HL-60/S4 treated with retinoic acid at 250 ng/mL for 4 days and 3 days (cell line): ENCODE measurements around the gene XRCC3.
"Not testable (repeated sequence)": the region's sequence is repeated elsewhere in the genome, so short reads cannot be mapped to it uniquely, and the experiment has no call there.

Source experiments
- in situ Hi-C: fragments of 300-500 bp; cut with MboI; formaldehyde crosslinking; loops from 2 replicates; pipeline ENCODE4 v1.7.0; 2022; ENCODE audit warnings: low sequenced_read_pairs

XRCC3 gene

DNA sequence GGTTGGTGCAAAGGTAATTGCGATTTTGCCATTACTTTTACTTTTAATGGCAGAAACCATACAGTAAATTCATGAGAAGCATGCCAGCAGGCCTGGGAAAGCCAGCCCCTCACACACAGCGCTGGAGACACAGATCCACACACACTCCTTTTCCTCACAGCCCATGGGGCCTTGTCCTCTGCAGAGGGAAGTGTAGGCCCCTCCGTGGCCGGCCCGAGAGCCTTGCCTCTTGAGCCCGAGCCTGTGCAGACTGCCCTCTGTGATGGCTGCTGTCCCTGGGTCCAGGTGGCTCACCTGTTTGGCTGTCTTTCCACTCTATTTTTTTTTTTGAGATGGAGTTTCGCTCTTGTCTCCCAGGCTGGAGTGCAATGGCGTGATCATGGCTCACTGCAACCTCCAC, 39.3 kb downstream of the XRCC3 start:
- in situ Hi-C loops: no loop called here

DNA sequence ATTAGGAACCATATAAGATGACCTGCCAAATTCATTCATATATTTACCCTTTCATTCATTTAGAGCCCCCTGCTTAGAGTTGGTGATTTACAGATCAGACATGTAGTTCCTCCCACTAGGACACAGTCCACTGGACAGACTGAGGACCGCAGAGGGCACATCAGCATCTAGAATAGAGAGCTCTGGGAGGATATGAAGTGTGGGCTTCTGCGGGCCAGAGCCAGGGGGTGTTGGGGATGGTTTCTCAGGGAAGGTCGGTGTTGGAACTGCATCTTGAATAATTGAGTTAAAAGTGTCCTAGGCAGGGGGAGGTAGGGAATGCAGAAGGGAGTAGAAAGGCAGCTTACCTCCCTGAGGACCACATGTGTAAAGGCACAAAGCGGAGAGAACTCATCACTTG, 43.3 kb downstream of the XRCC3 start:
- in situ Hi-C loops: no loop called here

DNA sequence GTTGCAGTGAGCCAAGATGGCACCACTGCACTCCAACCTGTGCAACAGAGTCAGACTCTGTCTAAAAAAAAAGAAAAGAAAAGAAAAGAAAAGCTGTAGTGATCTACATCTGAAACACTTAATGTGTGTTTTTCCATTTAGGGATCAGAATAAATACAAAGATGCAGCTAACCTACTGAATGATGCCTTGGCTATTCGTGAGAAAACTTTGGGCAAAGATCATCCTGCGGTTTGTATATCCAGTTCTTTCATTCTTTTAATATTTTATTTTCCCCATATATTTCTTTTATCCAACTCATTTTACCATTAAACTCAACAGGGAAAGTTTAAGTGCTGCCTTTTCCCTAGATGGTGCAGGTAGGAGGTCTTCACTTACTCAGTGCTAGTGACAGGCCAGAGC, 45.9 kb downstream of the XRCC3 start:
- in situ Hi-C loops: no loop called here

DNA sequence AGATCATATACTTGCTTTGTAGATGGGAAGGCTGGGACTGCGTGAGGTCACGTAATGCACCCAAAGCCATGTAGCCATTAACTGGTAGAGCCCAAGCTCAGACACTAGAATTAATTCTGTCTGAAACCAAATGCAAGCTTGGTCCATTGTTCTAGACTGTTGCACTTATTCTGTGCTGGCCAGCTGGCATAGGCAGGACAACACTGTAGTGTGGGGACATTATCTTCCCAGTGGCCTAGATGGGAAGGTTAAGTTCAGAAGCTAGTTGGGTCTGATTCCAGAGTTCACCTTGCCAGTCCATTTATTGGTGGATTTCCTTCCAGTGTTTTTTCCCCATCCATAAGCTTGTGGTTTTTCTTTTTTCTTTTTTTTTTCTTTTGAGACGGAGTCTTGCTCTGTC, 47.1 kb downstream of the XRCC3 start:
- in situ Hi-C loops: no loop called here

DNA sequence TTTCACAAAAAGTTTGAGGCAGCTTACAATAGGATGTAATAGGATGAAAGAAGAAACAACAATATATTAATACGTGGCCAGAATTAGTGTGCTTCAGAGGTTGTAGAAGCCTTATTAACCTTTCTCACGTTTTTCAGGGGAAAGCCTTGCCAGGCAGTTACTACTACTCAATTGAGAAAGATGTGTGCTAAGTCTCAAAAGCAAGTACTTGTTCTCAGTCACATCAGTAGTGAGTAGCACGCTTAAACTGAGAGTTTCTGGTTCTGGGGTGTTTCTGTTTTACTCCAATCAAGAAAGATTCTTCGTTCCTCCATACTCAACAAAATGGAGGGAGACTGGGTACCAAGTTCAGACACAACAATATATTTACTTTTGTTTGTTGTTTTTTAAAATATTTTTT, 47.6 kb downstream of the XRCC3 start:
- in situ Hi-C loops: no loop called here

DNA sequence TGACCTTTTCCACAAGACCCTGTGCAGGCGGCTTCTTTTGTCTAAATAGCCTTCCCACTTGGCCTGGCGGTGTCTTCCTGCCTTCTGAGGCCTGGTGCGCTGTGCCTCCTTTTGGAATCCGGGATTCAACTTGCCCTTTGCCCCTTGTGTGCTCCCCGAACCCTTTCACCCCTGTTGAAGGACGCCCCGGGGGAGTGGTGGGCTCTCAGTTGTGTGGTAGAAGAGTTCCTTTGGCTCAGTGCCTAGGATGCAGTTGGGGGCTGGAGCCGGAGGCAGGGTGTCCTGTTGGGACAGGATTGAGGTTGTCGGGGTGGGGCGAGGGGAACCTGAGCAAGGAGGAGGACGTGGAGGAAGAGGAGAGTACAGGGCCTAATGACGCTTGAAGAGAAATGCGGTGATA, 51.7 kb downstream of the XRCC3 start:
- in situ Hi-C loops: no loop called here

DNA sequence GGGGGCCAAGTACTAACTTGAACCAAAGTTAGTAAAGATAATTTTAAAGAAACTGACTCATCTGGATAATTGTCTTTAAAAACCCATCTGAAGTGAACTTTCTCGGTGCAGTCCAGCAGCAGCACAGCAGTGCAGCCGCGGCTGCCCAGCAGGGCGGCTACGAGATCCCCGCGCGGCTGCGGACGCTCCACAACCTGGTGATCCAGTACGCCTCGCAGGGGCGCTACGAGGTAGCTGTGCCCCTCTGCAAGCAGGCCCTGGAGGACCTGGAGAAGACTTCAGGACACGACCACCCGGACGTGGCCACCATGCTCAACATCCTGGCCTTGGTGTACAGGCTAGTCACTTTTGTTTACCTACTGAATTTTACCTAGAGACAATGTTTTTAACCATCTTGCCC, 52.7 kb downstream of the XRCC3 start:
- in situ Hi-C loops: no loop called here

DNA sequence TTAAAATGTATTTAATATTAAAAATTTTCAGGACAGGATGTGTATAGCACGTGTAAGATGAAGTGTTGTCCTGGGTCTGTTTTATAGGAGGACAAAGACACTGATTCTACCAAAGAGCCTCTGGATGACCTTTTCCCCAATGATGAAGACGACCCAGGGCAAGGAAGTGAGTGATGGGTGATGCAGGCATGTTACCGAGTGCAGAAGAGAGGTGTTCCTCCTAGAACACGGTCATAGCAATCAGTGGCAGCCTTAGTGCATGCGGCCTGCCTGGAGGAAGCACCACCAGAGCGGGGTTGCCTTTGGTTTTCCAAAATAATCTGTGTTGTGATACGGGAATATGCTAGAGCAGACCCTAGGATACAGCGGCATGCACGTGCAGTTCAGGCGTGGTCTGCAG, 53.2 kb downstream of the XRCC3 start:
- in situ Hi-C loops: no loop called here

DNA sequence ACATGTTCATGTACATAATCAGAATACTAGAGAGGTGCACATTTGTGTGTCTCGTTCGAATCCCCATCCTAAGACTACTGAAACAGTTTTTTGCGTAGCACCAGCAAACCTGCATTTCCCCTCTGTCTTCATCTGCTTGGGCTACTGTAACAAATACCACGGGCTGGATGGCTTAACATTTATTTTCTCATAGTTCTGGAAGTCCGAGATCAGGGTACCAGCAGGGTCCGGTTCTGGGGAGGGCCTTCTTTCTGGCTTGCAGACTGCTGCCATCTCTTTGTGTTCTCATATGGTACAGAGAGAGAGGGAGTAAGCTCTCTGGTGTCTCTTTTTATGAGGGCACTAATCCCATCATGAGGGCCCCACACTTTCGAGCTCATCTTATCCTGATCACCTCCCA, 55.6 kb downstream of the XRCC3 start:
- in situ Hi-C loops: no loop called here

DNA sequence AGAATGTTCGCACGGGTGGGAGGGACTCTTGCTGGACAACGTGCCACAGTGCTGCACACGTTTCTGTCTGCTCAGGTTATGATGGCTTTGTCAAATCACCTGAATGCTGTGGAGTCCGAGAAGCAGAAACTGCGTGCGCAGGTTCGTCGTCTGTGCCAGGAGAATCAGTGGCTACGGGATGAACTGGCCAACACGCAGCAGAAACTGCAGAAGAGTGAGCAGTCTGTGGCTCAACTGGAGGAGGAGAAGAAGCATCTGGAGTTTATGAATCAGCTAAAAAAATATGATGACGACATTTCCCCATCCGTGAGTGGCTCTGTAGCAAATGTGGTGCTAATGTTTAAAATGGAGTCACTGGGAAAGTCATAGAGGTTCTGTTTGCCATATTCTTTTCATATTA, 57.8 kb downstream of the XRCC3 start:
- in situ Hi-C loops: no loop called here

DNA sequence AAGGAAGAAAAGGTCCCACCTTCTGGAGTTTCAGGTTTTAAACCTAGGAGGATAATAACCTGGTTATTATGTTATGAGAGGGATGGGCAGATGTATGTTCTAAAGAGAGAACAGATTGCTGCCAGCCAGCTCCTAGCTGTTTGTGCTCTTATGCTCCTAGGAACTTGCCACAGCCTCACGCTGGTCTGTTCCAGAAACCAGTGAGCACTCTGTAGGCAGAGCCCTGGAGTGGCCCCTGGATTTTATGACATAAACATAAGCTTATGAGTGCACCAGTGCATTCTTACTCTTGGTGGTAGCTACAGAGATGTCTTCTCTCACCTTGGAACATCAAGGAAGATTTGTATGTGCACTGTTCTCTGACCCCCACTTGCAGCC, 58.5 kb downstream of the XRCC3 start:
- in situ Hi-C loops: no loop called here

DNA sequence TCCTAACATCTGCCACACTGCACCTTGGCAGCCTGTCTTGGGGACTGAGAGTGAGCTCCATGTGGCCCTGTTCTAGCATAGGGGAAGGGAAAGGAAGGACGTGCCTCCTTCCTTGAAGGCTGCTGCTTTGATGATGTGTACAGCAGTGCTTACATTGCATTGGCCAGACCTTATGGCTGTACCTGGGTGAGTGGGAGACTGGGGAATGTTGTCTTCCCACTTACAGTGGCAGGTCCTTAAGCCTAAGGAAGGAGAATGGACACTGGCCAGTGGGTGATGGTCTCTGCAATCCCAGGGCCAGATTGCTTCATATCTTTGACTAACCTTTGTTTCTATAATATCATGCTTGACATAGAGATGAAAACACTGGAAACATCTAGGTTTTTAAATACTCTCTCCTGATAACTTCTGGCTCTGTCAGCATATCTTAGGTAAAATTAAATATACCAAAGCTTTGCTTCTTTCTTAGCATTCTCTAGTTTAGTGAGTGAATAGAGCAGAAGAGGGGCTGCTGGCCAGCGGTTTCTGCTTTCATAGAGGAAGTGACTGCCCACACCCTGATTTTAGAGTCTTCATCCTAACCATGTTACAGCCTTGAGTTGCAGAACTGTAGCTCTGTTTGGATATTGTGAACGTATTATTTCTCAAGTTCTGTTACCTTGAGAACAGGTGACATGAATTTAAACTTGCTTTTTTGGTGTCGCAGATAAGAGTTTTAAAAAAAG, 59.1 kb downstream of the XRCC3 start:
- in situ Hi-C loops: no loop called here

DNA sequence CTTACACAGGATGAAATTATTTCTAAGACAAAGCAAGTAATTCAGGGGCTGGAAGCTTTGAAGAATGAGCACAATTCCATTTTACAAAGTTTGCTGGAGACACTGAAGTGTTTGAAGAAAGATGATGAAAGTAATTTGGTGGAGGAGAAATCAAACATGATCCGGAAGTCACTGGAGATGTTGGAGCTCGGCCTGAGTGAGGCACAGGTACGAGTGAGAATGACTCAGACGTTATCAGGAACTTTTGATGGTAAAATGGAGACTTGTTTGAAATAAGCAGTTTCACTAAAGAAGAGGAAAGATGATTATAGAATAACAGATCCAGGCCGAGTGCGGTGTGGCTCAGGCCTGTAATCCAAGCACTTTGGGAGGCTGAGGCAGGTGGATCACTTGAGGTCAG, 60.6 kb downstream of the XRCC3 start:
- in situ Hi-C loops: no loop called here

DNA sequence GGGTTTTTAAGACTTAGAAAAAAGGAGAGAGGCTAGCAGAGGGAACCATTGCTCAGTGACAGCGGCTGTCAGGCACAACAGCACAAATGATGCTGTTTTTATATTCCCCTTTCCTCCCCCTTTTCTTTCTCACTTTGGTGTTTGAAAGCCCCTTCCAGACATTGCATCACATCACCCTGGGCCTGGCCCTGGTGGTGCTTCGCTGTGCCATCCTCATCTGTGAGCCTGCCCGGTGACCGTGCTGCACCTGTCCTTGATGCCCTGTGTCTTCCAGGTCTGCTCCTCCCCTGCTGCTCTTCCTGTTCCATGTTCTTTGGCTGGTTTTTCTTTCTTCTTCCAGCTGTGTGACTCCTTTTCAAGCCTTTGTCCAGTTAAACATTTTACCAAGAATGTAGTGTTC, 61.4 kb downstream of the XRCC3 start:
- in situ Hi-C loops: no loop called here

DNA sequence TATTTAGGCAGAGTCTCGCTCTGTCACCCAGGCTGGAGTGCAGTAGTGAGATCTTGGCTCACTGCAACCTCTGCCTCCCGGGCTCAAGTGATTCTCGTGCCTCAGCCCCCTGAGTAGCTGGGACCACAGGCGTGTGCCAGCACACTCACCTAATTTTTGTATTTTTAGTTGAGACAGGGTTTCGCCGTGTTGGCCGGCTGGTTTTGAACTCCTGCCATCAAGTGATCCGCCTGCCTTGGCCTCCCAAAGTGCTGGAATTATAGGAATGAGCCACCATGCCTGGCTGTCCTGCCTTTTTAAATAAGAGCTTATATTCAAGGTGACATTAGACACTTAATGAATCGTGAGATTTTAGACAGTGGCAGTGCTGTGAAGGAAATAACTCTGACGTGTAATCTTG, 61.9 kb downstream of the XRCC3 start:
- in situ Hi-C loops: not testable (repeated sequence)

DNA sequence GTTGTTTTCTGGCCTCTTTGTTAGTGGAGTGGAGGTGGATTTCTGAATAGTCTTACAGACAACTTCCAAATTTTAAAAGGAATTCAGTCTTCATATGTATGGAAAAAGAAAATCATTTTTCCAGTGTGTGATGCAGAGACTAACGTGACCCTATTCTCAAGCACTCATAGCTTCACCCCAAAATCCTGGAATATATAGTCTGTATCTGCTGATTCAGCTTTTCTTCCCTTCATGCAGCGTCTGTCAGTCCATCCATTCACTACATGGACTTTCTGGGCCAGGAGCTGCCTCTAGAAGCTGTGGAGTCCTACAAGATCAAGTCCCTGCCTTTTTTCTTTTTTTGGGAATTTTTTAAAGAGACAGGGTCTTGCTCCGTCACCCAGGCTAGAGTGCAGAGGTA, 62.4 kb downstream of the XRCC3 start:
- in situ Hi-C loops: no loop called here

DNA sequence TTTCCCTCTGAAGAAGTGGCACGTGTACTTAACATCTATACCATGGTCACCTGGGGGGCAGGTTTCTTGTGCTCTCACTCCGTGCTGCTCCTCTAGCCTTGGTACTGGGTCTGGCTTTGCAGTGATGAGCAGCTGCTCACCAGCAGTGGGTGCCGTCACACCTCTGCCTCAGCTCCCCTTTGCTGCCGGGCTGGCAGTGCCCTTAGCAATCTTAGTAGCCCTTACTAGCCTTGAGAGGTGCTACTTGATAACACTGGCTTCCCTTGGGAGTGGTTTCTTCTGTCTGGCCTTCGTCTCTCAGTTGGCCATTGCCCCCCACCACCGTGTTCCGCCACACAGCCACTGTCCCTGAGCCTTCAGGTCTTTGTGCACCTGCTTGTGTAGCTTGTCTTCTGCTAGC, 63.7 kb downstream of the XRCC3 start:
- in situ Hi-C loops: no loop called here

DNA sequence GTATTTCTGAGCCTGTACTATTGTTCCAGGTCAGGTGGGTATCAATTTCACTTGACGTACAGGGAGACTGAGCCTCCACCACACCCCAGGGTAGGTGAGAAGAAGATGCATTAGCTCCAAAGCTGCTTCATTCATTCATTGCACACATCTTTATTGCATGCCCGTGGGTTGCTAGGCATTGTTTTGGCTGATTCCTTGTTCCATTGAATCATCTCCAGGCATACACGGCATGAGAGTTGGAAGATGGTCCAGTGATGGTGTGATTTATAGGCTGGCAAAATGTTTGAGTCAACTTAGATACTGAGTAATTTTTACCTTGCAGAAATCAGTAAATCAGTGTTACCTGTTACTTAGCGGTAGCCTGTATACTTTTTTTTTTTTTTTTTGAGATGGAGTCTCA, 65.0 kb downstream of the XRCC3 start:
- in situ Hi-C loops: no loop called here

DNA sequence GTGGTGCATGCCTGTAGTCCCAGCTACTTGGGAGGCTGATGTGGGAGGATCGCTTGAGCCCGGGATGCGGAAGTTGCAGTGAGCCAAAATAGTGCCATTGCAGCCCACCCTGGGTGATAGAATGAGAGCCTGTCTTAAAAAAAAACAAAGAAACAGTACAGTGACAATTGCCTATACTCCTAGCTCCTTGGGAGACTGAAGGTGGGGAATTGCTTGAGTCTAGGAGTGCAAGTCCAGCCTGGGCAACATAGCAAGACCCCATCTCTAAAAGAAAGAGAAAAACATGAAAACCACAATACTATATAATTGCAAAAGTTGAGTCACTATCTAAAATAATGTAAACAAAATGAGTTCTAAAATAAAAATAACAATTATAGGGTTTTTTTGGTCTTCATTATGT, 66.2 kb downstream of the XRCC3 start:
- in situ Hi-C loops: no loop called here
